ENCODE results near the gene HOXA7. TPM values are rescaled to one million over a fixed set of nuclear protein-coding genes. Genes with fewer than 3 reads are reported as not detected.
A peak's percentile ranks its signal among the peaks of the same experiment; 100 is the strongest.

HOXA7 gene
- total and polyA plus RNA-seq, 2 experiments from 2014 or later, result 0.24 TPM; not detected in 1

DNA sequence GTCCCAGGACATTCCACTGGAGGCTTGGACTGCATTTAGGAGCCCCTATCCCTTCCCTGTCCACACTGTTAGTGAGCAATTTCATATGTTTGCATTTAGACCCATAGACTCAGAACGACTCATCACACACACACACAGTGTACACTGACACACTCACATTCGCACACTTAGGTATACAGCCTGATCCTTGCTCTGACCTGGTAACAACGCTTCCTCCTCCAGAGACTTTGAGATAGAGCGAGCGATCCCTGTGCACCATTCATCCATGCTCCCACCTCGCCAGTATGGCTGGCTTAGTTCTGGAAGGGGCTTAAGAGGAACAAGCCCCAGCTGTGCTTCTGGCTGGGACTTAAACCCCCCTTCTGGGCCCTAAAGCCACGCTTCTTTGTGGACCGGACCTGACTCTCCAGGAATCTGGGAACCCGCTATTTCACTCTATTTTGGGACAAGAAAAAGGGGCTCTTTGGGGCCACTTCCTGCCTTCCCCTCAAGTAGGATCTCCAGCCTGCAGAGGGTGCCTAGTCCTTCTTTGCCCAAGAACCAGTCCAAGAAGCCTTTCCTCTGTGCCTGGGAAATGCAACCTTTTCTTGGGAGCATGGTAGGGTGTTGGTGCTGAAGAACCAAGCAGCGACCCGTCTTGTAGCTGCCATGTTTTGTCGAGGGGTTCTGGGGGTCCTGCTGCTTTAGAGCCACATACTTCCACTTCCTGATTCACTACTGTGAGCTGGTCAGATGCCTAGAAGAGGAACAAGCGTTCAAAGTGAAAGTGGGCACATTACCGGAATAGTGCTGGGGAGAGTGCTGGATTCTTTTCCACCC lies 44.5 kb upstream of the HOXA7 start:
- H3K4me3 Mint-ChIP-seq, result peak overlapping the region; percentile 67; the same call in 2 of the 3 replicates
- Histone ChIP-seq H3K4me3 (peak overlapping the region; percentile 51; the same call in 1 of the 2 replicates), H3K4me2 (peak overlapping the region; percentile 76), H3F3A (replicated peaks; ENCODE audit: low read depth) (peaks cover 46% of the 10 kb centered on the region), H4K20me1 (replicated peaks; ENCODE audit: insufficient read depth) (peaks cover 59% of the 10 kb centered on the region), H3K27ac (ENCODE audit: low read depth) (no peak overlapping the region), H3K9me2 (ENCODE audit: insufficient read depth) (no peaks in the 10 kb centered on the region), H2AFZ (no peak overlapping the region), H3K79me2 (replicated peaks; ENCODE audit: insufficient read depth) (no peaks in the 10 kb centered on the region), H3K4me1 (ENCODE audit: insufficient read depth) (peaks cover 22% of the 10 kb centered on the region; the same call in 1 of the 2 replicates), H3K36me3 (ENCODE audit: insufficient read depth) (no peaks in the 10 kb centered on the region), H3K27me3 (ENCODE audit: insufficient read depth) (peaks cover 98% of the 10 kb centered on the region)
- H3K27me3 Mint-ChIP-seq (ENCODE audit: insufficient read depth, low read depth, poor library complexity), result peaks cover 93% of the 10 kb centered on the region
- no peak overlapping the region for H3K27ac Mint-ChIP-seq
- DNase-seq (ENCODE audit: low spot score) (no peak), ATAC-seq (no peak)
- peaks cover 23% of the 10 kb centered on the region for H3K4me1 Mint-ChIP-seq
- TF ChIP-seq ZNF331 (CRISPR knock-in tag; IDR thresholded peaks at IDR 0.05; ENCODE audit: low read depth) (no peak), NANOG (IDR thresholded peaks at IDR 0.05; ENCODE audit: borderline replicate concordance) (no peak), EZH2 (IDR thresholded peaks at IDR 0.05; ENCODE audit: low read depth, unreplicated experiment) (peak; percentile 96)
- TF ChIP-seq, protein P1, sequence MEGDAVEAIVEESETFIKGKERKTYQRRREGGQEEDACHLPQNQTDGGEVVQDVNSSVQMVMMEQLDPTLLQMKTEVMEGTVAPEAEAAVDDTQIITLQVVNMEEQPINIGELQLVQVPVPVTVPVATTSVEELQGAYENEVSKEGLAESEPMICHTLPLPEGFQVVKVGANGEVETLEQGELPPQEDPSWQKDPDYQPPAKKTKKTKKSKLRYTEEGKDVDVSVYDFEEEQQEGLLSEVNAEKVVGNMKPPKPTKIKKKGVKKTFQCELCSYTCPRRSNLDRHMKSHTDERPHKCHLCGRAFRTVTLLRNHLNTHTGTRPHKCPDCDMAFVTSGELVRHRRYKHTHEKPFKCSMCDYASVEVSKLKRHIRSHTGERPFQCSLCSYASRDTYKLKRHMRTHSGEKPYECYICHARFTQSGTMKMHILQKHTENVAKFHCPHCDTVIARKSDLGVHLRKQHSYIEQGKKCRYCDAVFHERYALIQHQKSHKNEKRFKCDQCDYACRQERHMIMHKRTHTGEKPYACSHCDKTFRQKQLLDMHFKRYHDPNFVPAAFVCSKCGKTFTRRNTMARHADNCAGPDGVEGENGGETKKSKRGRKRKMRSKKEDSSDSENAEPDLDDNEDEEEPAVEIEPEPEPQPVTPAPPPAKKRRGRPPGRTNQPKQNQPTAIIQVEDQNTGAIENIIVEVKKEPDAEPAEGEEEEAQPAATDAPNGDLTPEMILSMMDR (conservative IDR thresholded peaks at IDR 0.05; ENCODE audit: low read depth in 2 of 2), result no peak
- TF ChIP-seq, protein P2, sequence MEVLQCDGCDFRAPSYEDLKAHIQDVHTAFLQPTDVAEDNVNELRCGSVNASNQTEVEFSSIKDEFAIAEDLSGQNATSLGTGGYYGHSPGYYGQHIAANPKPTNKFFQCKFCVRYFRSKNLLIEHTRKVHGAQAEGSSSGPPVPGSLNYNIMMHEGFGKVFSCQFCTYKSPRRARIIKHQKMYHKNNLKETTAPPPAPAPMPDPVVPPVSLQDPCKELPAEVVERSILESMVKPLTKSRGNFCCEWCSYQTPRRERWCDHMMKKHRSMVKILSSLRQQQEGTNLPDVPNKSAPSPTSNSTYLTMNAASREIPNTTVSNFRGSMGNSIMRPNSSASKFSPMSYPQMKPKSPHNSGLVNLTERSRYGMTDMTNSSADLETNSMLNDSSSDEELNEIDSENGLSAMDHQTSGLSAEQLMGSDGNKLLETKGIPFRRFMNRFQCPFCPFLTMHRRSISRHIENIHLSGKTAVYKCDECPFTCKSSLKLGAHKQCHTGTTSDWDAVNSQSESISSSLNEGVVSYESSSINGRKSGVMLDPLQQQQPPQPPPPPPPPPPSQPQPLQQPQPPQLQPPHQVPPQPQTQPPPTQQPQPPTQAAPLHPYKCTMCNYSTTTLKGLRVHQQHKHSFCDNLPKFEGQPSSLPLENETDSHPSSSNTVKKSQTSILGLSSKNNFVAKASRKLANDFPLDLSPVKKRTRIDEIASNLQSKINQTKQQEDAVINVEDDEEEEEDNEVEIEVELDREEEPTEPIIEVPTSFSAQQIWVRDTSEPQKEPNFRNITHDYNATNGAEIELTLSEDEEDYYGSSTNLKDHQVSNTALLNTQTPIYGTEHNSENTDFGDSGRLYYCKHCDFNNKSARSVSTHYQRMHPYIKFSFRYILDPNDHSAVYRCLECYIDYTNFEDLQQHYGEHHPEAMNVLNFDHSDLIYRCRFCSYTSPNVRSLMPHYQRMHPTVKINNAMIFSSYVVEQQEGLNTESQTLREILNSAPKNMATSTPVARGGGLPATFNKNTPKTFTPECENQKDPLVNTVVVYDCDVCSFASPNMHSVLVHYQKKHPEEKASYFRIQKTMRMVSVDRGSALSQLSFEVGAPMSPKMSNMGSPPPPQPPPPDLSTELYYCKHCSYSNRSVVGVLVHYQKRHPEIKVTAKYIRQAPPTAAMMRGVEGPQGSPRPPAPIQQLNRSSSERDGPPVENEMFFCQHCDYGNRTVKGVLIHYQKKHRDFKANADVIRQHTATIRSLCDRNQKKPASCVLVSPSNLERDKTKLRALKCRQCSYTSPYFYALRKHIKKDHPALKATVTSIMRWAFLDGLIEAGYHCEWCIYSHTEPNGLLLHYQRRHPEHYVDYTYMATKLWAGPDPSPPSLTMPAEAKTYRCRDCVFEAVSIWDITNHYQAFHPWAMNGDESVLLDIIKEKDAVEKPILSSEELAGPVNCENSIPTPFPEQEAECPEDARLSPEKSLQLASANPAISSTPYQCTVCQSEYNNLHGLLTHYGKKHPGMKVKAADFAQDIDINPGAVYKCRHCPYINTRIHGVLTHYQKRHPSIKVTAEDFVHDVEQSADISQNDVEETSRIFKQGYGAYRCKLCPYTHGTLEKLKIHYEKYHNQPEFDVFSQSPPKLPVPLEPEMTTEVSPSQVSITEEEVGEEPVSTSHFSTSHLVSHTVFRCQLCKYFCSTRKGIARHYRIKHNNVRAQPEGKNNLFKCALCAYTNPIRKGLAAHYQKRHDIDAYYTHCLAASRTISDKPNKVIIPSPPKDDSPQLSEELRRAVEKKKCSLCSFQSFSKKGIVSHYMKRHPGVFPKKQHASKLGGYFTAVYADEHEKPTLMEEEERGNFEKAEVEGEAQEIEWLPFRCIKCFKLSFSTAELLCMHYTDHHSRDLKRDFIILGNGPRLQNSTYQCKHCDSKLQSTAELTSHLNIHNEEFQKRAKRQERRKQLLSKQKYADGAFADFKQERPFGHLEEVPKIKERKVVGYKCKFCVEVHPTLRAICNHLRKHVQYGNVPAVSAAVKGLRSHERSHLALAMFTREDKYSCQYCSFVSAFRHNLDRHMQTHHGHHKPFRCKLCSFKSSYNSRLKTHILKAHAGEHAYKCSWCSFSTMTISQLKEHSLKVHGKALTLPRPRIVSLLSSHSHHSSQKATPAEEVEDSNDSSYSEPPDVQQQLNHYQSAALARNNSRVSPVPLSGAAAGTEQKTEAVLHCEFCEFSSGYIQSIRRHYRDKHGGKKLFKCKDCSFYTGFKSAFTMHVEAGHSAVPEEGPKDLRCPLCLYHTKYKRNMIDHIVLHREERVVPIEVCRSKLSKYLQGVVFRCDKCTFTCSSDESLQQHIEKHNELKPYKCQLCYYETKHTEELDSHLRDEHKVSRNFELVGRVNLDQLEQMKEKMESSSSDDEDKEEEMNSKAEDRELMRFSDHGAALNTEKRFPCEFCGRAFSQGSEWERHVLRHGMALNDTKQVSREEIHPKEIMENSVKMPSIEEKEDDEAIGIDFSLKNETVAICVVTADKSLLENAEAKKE (CRISPR knock-in tag; IDR thresholded peaks at IDR 0.05), result no peak
- TF ChIP-seq, protein P3, sequence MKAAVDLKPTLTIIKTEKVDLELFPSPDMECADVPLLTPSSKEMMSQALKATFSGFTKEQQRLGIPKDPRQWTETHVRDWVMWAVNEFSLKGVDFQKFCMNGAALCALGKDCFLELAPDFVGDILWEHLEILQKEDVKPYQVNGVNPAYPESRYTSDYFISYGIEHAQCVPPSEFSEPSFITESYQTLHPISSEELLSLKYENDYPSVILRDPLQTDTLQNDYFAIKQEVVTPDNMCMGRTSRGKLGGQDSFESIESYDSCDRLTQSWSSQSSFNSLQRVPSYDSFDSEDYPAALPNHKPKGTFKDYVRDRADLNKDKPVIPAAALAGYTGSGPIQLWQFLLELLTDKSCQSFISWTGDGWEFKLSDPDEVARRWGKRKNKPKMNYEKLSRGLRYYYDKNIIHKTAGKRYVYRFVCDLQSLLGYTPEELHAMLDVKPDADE (IDR thresholded peaks at IDR 0.05), result no peak
- no peaks in the 10 kb centered on the region for H3K36me3 Mint-ChIP-seq (ENCODE audit: low read depth)
- no peaks in the 10 kb centered on the region; the same call in 2 of the 3 replicates for H3K9me3 Mint-ChIP-seq

Measured in GM23338 (cell line).